HL-60 (cell line): ENCODE data around the gene SLC35G6.

ENCODE experiments used
- POLR2AphosphoS5 ChIP-seq: IDR thresholded peaks from 2 replicates; pipeline ENCODE4 v1.6.1; 2012; ENCODE audit warnings: low read depth
- SPI1 ChIP-seq: IDR thresholded peaks from 2 replicates; pipeline ENCODE4 v1.6.1; 2012; ENCODE audit warnings: low read depth, mild to moderate bottlenecking, borderline replicate concordance
- TF ChIP-seq, protein P1 (sequence below): IDR thresholded peaks from one replicate; pipeline ENCODE4 v1.5.1; 2011; ENCODE audit warnings: low read length, control low read depth, inconsistent platforms; ENCODE audit not compliant: insufficient read depth
- TF ChIP-seq, protein P2 (sequence below): IDR thresholded peaks from 2 replicates; pipeline ENCODE4 v1.6.1; 2012; ENCODE audit warnings: low read depth; ENCODE audit not compliant: insufficient replicate concordance

DNA sequence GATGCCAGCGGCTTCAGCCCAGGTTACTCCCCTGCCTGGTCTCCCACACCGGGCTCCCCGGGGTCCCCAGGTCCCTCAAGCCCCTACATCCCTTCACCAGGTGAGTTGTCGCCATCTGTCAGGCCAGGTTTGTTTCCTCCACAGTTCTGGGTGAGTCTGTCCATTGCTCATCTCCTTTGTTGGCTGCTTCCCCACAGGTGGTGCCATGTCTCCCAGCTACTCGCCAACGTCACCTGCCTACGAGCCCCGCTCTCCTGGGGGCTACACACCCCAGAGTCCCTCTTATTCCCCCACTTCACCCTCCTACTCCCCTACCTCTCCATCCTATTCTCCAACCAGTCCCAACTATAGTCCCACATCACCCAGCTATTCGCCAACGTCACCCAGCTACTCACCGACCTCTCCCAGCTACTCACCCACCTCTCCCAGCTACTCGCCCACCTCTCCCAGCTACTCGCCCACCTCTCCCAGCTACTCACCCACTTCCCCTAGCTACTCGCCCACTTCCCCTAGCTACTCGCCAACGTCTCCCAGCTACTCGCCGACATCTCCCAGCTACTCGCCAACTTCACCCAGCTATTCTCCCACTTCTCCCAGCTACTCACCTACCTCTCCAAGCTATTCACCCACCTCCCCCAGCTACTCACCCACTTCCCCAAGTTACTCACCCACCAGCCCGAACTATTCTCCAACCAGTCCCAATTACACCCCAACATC is 31.7 kb downstream of the SLC35G6 start:
- TF ChIP-seq, protein P1, sequence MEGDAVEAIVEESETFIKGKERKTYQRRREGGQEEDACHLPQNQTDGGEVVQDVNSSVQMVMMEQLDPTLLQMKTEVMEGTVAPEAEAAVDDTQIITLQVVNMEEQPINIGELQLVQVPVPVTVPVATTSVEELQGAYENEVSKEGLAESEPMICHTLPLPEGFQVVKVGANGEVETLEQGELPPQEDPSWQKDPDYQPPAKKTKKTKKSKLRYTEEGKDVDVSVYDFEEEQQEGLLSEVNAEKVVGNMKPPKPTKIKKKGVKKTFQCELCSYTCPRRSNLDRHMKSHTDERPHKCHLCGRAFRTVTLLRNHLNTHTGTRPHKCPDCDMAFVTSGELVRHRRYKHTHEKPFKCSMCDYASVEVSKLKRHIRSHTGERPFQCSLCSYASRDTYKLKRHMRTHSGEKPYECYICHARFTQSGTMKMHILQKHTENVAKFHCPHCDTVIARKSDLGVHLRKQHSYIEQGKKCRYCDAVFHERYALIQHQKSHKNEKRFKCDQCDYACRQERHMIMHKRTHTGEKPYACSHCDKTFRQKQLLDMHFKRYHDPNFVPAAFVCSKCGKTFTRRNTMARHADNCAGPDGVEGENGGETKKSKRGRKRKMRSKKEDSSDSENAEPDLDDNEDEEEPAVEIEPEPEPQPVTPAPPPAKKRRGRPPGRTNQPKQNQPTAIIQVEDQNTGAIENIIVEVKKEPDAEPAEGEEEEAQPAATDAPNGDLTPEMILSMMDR: no peak
- TF ChIP-seq SPI1 (peak; percentile 56; the same call in 1 of the 2 replicates), POLR2AphosphoS5 (no peak)
- TF ChIP-seq, protein P2, sequence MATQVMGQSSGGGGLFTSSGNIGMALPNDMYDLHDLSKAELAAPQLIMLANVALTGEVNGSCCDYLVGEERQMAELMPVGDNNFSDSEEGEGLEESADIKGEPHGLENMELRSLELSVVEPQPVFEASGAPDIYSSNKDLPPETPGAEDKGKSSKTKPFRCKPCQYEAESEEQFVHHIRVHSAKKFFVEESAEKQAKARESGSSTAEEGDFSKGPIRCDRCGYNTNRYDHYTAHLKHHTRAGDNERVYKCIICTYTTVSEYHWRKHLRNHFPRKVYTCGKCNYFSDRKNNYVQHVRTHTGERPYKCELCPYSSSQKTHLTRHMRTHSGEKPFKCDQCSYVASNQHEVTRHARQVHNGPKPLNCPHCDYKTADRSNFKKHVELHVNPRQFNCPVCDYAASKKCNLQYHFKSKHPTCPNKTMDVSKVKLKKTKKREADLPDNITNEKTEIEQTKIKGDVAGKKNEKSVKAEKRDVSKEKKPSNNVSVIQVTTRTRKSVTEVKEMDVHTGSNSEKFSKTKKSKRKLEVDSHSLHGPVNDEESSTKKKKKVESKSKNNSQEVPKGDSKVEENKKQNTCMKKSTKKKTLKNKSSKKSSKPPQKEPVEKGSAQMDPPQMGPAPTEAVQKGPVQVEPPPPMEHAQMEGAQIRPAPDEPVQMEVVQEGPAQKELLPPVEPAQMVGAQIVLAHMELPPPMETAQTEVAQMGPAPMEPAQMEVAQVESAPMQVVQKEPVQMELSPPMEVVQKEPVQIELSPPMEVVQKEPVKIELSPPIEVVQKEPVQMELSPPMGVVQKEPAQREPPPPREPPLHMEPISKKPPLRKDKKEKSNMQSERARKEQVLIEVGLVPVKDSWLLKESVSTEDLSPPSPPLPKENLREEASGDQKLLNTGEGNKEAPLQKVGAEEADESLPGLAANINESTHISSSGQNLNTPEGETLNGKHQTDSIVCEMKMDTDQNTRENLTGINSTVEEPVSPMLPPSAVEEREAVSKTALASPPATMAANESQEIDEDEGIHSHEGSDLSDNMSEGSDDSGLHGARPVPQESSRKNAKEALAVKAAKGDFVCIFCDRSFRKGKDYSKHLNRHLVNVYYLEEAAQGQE: no peak
